HCT116 (cell line): ENCODE measurements around the gene EIF2AK2. TPM values are rescaled to one million over a fixed set of nuclear protein-coding genes. Genes with fewer than 3 reads are reported as not detected.

ENCODE experiments used
- ATAC-seq: fragments of 200-7000 bp; cut with Tn5 transposase; 2 replicates; pipeline ENCODE4 v1.9.1; 2020; ENCODE audit warnings: mild to moderate bottlenecking, moderate library complexity
- BruUV-seq: library from RNA; stranded (reverse); fragments of 400-500 nt; replicated peaks from 2 replicates; lab custom pipeline; 2021; lab: Mats Ljungman, UMichigan
- CTCF ChIA-PET: fragments of 300-600 bp; sonication (Branson Sonifier 250); formaldehyde crosslinking; loops from one replicate; lab custom pipeline; 2021; ENCODE audit warnings: antibody characterized with exemption; lab: Charles Lee
- POLR2A ChIA-PET: fragments of 300-600, 350-600 bp; sonication (Branson Sonifier 250); formaldehyde crosslinking; loops from one replicate; lab custom pipeline; 2021; ENCODE audit warnings: antibody characterized with exemption; lab: Charles Lee
- RAD21 ChIA-PET, 2 experiments: fragments of 300-600 bp; sonication (Branson Sonifier 250); formaldehyde crosslinking; loops; one replicate each; lab custom pipeline; 2023; ENCODE audit warnings: low total read pairs in 2 of 2; ENCODE audit not compliant: uncharacterized antibody in 2 of 2, unreplicated experiment in 2 of 2, low non-redundant PET in 1 of 2; lab: Charles Lee
- DNase-seq: peaks from one replicate; pipeline ENCODE4 v3.0.0-alpha.2; 2010; ENCODE audit warnings: low read depth, low spot score
- H2AFZ ChIP-seq: fragments of 200-600 bp; shearing (Covaris generic), sonication (generic); 2 replicates; pipeline ENCODE4 v1.6.1; 2017; ENCODE audit warnings: low read depth, mixed run types, mixed read lengths, antibody characterized with exemption, low read length; ENCODE audit not compliant: poor library complexity, severe bottlenecking
- H3K27ac ChIP-seq: 2 replicates; pipeline ENCODE4 v1.5.1; 2012; ENCODE audit warnings: low read depth, low read length
- H3K27me3 ChIP-seq: fragments of 200-600 bp; sonication (generic); 2 replicates; pipeline ENCODE4 v1.6.1; 2016; ENCODE audit warnings: mixed run types, low read length, mixed read lengths; ENCODE audit not compliant: insufficient read depth
- H3K36me3 ChIP-seq, 2 experiments: fragments of 200-500 bp in 1 of 2; fragments of 200-600 bp in 1 of 2; sonication (Bioruptor generic) in 1 of 2; sonication (generic) in 1 of 2; 2 replicates each; pipeline versions ENCODE4 v1.5.1 to v1.6.1; 2014 to 2016; ENCODE audit warnings: low read length in 2 of 2, inconsistent platforms in 1 of 2, mixed read lengths in 1 of 2, mixed run types in 1 of 2; ENCODE audit not compliant: insufficient read depth in 2 of 2, control insufficient read depth in 1 of 2
- H3K4me1 ChIP-seq, 2 experiments: fragments of 200-600 bp in 1 of 2; sonication (generic) in 1 of 2; 2 replicates each; pipeline versions ENCODE4 v1.5.1 to v1.6.1; 2012 to 2017; ENCODE audit warnings: low read length in 2 of 2, inconsistent platforms in 1 of 2, mild to moderate bottlenecking in 1 of 2, mixed read lengths in 1 of 2, mixed run types in 1 of 2, moderate library complexity in 1 of 2; ENCODE audit not compliant: insufficient read depth in 2 of 2, control insufficient read depth in 1 of 2
- H3K4me2 ChIP-seq: fragments of 200-600 bp; sonication (generic); 2 replicates; pipeline ENCODE4 v1.6.1; 2017; ENCODE audit warnings: mixed run types, low read length, mixed read lengths
- H3K4me3 ChIP-seq, 2 experiments: fragments of 200-600 bp in 1 of 2; sonication (generic) in 1 of 2; replicated peaks in 1 of 2; 2 replicates each; pipeline ENCODE4 v1.5.1; 2011 to 2016; ENCODE audit warnings: low read length in 2 of 2, control low read depth in 1 of 2, low read depth in 1 of 2, mild to moderate bottlenecking in 1 of 2, mixed read lengths in 1 of 2, mixed run types in 1 of 2
- H3K79me2 ChIP-seq: fragments of 200-600 bp; sonication (generic); 2 replicates; pipeline ENCODE4 v1.6.1; 2017; ENCODE audit warnings: mild to moderate bottlenecking, mixed run types, low read length, moderate library complexity, mixed read lengths; ENCODE audit not compliant: insufficient read depth
- H3K9ac ChIP-seq: fragments of 200-600 bp; sonication (generic); 2 replicates; pipeline ENCODE4 v1.6.1; 2016; ENCODE audit warnings: low read length, mixed read lengths
- H3K9me2 ChIP-seq: fragments of 200-600 bp; sonication (generic), shearing (Covaris generic); 2 replicates; pipeline ENCODE4 v1.6.1; 2017; ENCODE audit warnings: mixed run types, mild to moderate bottlenecking, moderate library complexity; ENCODE audit not compliant: insufficient read depth
- H3K9me3 ChIP-seq, 2 experiments: fragments of 200-500 bp in 1 of 2; fragments of 200-600 bp in 1 of 2; sonication (Bioruptor generic) in 1 of 2; sonication (generic) in 1 of 2; 2 replicates each; pipeline ENCODE4 v1.6.1; 2014 to 2017; ENCODE audit warnings: low read length in 2 of 2, mixed read lengths in 2 of 2, inconsistent platforms in 1 of 2, low read depth in 1 of 2, mild to moderate bottlenecking in 1 of 2, mixed run types in 1 of 2, moderate library complexity in 1 of 2; ENCODE audit not compliant: control insufficient read depth in 1 of 2, insufficient read depth in 1 of 2
- H4K20me1 ChIP-seq: fragments of 200-600 bp; sonication (generic), shearing (Covaris generic); 2 replicates; pipeline ENCODE4 v1.6.1; 2017; ENCODE audit warnings: mixed run types, mild to moderate bottlenecking, moderate library complexity; ENCODE audit not compliant: insufficient read depth
- CBX3 ChIP-seq: IDR thresholded peaks from 2 replicates; pipeline ENCODE4 v1.6.1; 2012; ENCODE audit warnings: low read depth
- EGR1 ChIP-seq: IDR thresholded peaks from 2 replicates; pipeline ENCODE4 v1.6.1; 2012; ENCODE audit warnings: low read depth
- EZH2 ChIP-seq: fragments of 200-600 bp; sonication (generic); IDR thresholded peaks from 2 replicates; pipeline ENCODE4 v1.6.1; 2017; ENCODE audit warnings: antibody characterized with exemption, mixed run types
- JUND ChIP-seq: IDR thresholded peaks from 2 replicates; pipeline ENCODE4 v1.6.1; 2012
- POLR2A ChIP-seq: IDR thresholded peaks from 2 replicates; pipeline ENCODE4 v1.7.0; 2011; ENCODE audit warnings: borderline replicate concordance; ENCODE audit not compliant: insufficient read depth, insufficient read length; ENCODE audit errors: extremely low read depth
- RAD21 ChIP-seq: IDR thresholded peaks from 2 replicates; pipeline ENCODE4 v1.6.1; 2012; ENCODE audit warnings: low read depth, mild to moderate bottlenecking
- ZFX ChIP-seq: fragments of 450-650 bp; IDR thresholded peaks from 2 replicates; pipeline ENCODE4 v1.6.1; 2017
- ZNF274 ChIP-seq: fragments of 200-500 bp; sonication (Bioruptor generic); IDR thresholded peaks from 2 replicates; pipeline ENCODE4 v1.6.1; 2014; ENCODE audit warnings: mild to moderate bottlenecking, low read depth, low read length, inconsistent platforms
- intact Hi-C: fragments of 100-400 bp; cut with micrococcal nuclease; formaldehyde crosslinking; loops from 2 replicates; pipeline ENCODE4 v1.10.0; 2022
- total RNA-seq: library from RNA; stranded (reverse); gene quantifications from one replicate; pipeline ENCODE4 v1.2.1, GENCODE V29; 2021; ENCODE audit not compliant: unreplicated experiment
- TF ChIP-seq, protein P1 (sequence below): IDR thresholded peaks from 2 replicates; pipeline ENCODE4 v1.6.1; 2012
- TF ChIP-seq, protein P2 (sequence below): IDR thresholded peaks from 2 replicates; pipeline ENCODE4 v1.6.1; 2012; ENCODE audit warnings: low read depth
- TF ChIP-seq, protein P3 (sequence below), 3 experiments: fragments of 200-600 bp in 1 of 3; sonication (generic) in 1 of 3; IDR thresholded peaks in 2 of 3; conservative IDR thresholded peaks in 1 of 3; 2 replicates each; pipeline ENCODE4 v1.5.1; 2012 to 2017; ENCODE audit warnings: low read depth in 2 of 3, low read length in 2 of 3, antibody characterized with exemption in 1 of 3, borderline replicate concordance in 1 of 3, control low read depth in 1 of 3, mild to moderate bottlenecking in 1 of 3, mixed read lengths in 1 of 3, mixed run types in 1 of 3, moderate library complexity in 1 of 3; ENCODE audit not compliant: insufficient read depth in 1 of 3

EIF2AK2 gene
- total RNA-seq, 1 experiment from 2014 or later: 40.7 TPM

DNA sequence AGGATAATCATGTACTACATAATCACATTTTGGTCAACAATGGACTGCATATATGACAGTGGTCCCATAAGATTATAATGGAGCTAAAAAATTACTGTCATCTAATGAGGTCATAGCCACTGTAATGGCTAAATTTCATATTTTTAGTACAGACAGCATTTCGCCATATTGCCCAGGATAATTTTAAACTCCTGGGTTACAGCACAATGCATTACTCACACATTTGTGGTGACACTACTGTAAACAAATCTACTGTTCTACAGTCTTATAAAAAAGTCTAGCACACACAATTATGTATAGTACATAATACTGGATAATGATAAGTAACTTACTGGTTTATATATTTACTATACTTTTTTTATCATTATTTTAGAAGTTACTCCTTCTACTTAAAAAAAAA is 12.8 kb downstream of the EIF2AK2 start:
- no peaks in the 10 kb centered on the region for H3K27me3 ChIP-seq
- H4K20me1 ChIP-seq: no peaks in the 10 kb centered on the region
- ChIA-PET POLR2A (no interaction called here), RAD21 (no interaction called here), CTCF (no interaction called here)
- no peak overlapping the region for H3K4me2 ChIP-seq
- TF ChIP-seq, protein P1, sequence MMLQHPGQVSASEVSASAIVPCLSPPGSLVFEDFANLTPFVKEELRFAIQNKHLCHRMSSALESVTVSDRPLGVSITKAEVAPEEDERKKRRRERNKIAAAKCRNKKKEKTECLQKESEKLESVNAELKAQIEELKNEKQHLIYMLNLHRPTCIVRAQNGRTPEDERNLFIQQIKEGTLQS: no peak
- TF ChIP-seq ZFX: no peak
- TF ChIP-seq EZH2: no peak
- TF ChIP-seq, protein P2, sequence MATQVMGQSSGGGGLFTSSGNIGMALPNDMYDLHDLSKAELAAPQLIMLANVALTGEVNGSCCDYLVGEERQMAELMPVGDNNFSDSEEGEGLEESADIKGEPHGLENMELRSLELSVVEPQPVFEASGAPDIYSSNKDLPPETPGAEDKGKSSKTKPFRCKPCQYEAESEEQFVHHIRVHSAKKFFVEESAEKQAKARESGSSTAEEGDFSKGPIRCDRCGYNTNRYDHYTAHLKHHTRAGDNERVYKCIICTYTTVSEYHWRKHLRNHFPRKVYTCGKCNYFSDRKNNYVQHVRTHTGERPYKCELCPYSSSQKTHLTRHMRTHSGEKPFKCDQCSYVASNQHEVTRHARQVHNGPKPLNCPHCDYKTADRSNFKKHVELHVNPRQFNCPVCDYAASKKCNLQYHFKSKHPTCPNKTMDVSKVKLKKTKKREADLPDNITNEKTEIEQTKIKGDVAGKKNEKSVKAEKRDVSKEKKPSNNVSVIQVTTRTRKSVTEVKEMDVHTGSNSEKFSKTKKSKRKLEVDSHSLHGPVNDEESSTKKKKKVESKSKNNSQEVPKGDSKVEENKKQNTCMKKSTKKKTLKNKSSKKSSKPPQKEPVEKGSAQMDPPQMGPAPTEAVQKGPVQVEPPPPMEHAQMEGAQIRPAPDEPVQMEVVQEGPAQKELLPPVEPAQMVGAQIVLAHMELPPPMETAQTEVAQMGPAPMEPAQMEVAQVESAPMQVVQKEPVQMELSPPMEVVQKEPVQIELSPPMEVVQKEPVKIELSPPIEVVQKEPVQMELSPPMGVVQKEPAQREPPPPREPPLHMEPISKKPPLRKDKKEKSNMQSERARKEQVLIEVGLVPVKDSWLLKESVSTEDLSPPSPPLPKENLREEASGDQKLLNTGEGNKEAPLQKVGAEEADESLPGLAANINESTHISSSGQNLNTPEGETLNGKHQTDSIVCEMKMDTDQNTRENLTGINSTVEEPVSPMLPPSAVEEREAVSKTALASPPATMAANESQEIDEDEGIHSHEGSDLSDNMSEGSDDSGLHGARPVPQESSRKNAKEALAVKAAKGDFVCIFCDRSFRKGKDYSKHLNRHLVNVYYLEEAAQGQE: no peak
- no peak for TF ChIP-seq POLR2A
- TF ChIP-seq EGR1: no peak
- TF ChIP-seq RAD21: no peak
- no peak overlapping the region for H2AFZ ChIP-seq
- no peaks in the 10 kb centered on the region for H3K9me3 ChIP-seq
- H3K9me2 ChIP-seq: no peaks in the 10 kb centered on the region
- no peak overlapping the region for H3K4me3 ChIP-seq
- H3K36me3 ChIP-seq: peaks cover 12 to 26% of the 10 kb centered on the region in 2 experiments; a peak in 3 of 4 replicates
- peaks cover under 1% of the 10 kb centered on the region; the same call in 1 of the 2 replicates for H3K79me2 ChIP-seq
- DNase-seq (no peak), ATAC-seq (no peak)
- H3K4me1 ChIP-seq: no peaks in the 10 kb centered on the region
- H3K9ac ChIP-seq: no peak overlapping the region
- intact Hi-C loops: loop anchor here (10.0 kb wide), 1 partner anchor 359 kb away; no protein-coding TSS in a partner anchor
- no peak overlapping the region for H3K27ac ChIP-seq
- no TSS peak for BruUV-seq

DNA sequence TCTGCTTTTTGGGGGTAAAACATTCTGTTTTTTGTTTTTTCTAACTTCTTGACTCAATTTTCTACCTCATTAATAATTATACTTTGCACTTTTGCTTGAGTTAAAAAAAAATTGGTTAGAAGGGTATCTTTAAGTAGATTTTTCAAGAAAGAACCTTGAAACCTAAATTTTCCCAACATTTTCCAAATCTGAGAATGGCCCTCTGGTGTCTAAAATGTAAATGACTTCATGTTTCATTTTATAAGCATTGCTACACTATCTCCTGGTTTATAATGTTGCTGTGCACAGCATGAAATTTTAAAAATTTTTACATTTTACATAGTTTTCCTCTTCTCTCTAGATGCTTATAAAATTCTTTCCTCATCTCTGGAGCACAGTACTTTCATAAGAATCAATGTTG is 14.2 kb downstream of the EIF2AK2 start:
- Histone ChIP-seq H3K27ac (no peak overlapping the region), H3K36me3 (peaks cover 13 to 32% of the 10 kb centered on the region in 2 experiments; a peak in 3 of 4 replicates), H3K79me2 (no peaks in the 10 kb centered on the region), H3K4me3 (no peak overlapping the region), H3K9me2 (no peaks in the 10 kb centered on the region), H3K27me3 (no peaks in the 10 kb centered on the region), H3K9me3 (no peaks in the 10 kb centered on the region), H4K20me1 (no peaks in the 10 kb centered on the region), H3K4me2 (no peak overlapping the region), H3K9ac (no peak overlapping the region), H2AFZ (no peak overlapping the region), H3K4me1 (no peaks in the 10 kb centered on the region)
- intact Hi-C loops: loop anchor here (10.0 kb wide), 1 partner anchor 358 kb away; no protein-coding TSS in a partner anchor
- no peak for ATAC-seq
- CTCF ChIA-PET: no interaction called here
- RAD21 ChIA-PET: no interaction called here
- POLR2A ChIA-PET: no interaction called here
- BruUV-seq: no TSS peak
- TF ChIP-seq CBX3 (no peak), EGR1 (no peak), ZNF274 (no peak), JUND (no peak)
- TF ChIP-seq, protein P3, sequence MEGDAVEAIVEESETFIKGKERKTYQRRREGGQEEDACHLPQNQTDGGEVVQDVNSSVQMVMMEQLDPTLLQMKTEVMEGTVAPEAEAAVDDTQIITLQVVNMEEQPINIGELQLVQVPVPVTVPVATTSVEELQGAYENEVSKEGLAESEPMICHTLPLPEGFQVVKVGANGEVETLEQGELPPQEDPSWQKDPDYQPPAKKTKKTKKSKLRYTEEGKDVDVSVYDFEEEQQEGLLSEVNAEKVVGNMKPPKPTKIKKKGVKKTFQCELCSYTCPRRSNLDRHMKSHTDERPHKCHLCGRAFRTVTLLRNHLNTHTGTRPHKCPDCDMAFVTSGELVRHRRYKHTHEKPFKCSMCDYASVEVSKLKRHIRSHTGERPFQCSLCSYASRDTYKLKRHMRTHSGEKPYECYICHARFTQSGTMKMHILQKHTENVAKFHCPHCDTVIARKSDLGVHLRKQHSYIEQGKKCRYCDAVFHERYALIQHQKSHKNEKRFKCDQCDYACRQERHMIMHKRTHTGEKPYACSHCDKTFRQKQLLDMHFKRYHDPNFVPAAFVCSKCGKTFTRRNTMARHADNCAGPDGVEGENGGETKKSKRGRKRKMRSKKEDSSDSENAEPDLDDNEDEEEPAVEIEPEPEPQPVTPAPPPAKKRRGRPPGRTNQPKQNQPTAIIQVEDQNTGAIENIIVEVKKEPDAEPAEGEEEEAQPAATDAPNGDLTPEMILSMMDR (IDR thresholded peaks at IDR 0.05 in 2 of 3, conservative IDR thresholded peaks at IDR 0.05 in 1 of 3; ENCODE audit: borderline replicate concordance in 1 of 3, insufficient read depth in 1 of 3, low read depth in 2 of 3, low read length in 2 of 3): peak in 1 of 3 experiments; percentile 29; a peak in 2 of 6 replicates
- DNase-seq: no peak
